NB4 (cell line): ENCODE data around the gene CALHM1.

Experiments used
- DNase-seq: peaks from one replicate; pipeline ENCODE4 v3.0.0; 2010; ENCODE audit warnings: low read depth
- H3K4me3 ChIP-seq: one replicate; pipeline ENCODE4 v1.5.1; 2011; ENCODE audit warnings: mild to moderate bottlenecking, low read depth, low read length, moderate library complexity
- CTCF ChIP-seq: IDR thresholded peaks from one replicate; pipeline ENCODE4 v1.5.1; 2012; ENCODE audit warnings: low read depth, low read length
- MAX ChIP-seq: IDR thresholded peaks from 2 replicates; pipeline ENCODE4 v1.6.1; 2011; ENCODE audit warnings: low read depth, low read length
- MYC ChIP-seq: IDR thresholded peaks from 2 replicates; pipeline ENCODE4 v1.6.1; 2011; ENCODE audit warnings: low read depth, low read length
- POLR2A ChIP-seq: IDR thresholded peaks from 2 replicates; pipeline ENCODE4 v1.6.1; 2011; ENCODE audit warnings: mild to moderate bottlenecking; ENCODE audit not compliant: insufficient read length; ENCODE audit errors: extremely low read depth

CALHM1 gene

GRCh38 chr10:103448746-103449145 is 10.0 kb downstream of the CALHM1 start:
- DNase-seq: no peak
- TF ChIP-seq MAX (no peak), CTCF (no peak), MYC (no peak), POLR2A (no peak)
- no peak overlapping the region for H3K4me3 ChIP-seq

GRCh38 chr10:103447187-103447586 is 11.5 kb downstream of the CALHM1 start:
- no peak overlapping the region for H3K4me3 ChIP-seq
- TF ChIP-seq MAX (no peak), CTCF (no peak), POLR2A (no peak), MYC (no peak)
- no peak for DNase-seq

- no peak for DNase-seq
- TF ChIP-seq CTCF (no peak), POLR2A (no peak), MYC (no peak), MAX (no peak)
Measured at GRCh38 chr10:103445767-103446567, 12.7 kb downstream of the CALHM1 start.

GRCh38 chr10:103445366-103445765 is 13.3 kb downstream of the CALHM1 start:
- DNase-seq: no peak
- no peak overlapping the region for H3K4me3 ChIP-seq
- TF ChIP-seq POLR2A (no peak), CTCF (no peak), MYC (no peak), MAX (no peak)

More at GRCh38 chr10:103445767-103446567, 12.7 kb downstream of the CALHM1 start:
- no peak overlapping the region for H3K4me3 ChIP-seq

- no peak overlapping the region for H3K4me3 ChIP-seq
- no peak for TF ChIP-seq MYC
- TF ChIP-seq POLR2A: no peak
- no peak for TF ChIP-seq MAX
- no peak for TF ChIP-seq CTCF
- no peak for DNase-seq
Measured at GRCh38 chr10:103444478-103444877, 14.2 kb downstream of the CALHM1 start.
